Breast epithelium (tissue), 3 donors: ENCODE data around the gene CYCS.

Experiments
- POLR2AphosphoS5 ChIP-seq, 3 donors: sonication (generic); formaldehyde crosslinking; IDR thresholded peaks; one replicate each; pipeline ENCODE4 v1.6.1; 2017; ENCODE audit warnings: antibody characterized with exemption in 3 of 3
- TF ChIP-seq, protein P1 (sequence below), 3 donors: fragments of 450-650 bp; IDR thresholded peaks; one replicate each; pipeline ENCODE4 v1.5.1; 2016 to 2017; ENCODE audit warnings: antibody characterized with exemption in 3 of 3, mild to moderate bottlenecking in 3 of 3, moderate library complexity in 3 of 3

DNA sequence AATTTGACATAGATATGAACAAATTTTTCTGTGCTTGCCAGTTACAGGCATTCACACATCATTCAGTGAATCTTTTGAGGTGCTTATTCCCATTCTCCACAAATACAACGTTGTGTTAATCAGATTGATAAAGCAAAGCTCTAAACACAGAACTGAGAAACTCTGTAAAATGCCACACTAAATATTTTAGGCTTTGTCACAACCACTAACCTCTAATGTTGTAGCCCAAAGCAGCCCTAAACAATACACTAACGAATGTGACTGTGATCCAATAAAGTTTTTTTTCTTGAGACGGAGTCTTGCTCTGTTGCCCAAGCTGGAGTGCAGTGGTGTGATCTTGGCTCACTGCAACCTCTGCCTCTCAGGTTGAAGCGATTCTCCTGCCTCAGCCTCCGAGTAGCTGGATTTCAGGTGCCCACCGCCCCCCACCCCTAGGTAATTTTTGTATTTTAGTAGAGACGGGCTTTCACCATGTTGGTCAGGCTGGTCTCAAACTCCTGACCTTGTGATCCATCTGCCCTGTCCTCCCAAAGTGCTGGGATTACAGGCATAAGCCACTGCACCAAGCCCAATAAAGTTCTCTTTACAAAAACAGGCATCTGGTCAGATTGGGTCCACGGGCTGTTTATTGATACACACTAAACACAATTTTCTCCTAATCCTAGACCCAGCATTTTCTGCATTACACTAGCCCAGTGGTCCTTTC is 6.9 kb downstream of the CYCS start:
- TF ChIP-seq, protein P1, sequence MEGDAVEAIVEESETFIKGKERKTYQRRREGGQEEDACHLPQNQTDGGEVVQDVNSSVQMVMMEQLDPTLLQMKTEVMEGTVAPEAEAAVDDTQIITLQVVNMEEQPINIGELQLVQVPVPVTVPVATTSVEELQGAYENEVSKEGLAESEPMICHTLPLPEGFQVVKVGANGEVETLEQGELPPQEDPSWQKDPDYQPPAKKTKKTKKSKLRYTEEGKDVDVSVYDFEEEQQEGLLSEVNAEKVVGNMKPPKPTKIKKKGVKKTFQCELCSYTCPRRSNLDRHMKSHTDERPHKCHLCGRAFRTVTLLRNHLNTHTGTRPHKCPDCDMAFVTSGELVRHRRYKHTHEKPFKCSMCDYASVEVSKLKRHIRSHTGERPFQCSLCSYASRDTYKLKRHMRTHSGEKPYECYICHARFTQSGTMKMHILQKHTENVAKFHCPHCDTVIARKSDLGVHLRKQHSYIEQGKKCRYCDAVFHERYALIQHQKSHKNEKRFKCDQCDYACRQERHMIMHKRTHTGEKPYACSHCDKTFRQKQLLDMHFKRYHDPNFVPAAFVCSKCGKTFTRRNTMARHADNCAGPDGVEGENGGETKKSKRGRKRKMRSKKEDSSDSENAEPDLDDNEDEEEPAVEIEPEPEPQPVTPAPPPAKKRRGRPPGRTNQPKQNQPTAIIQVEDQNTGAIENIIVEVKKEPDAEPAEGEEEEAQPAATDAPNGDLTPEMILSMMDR (IDR thresholded peaks at IDR 0.05): no peak
- TF ChIP-seq POLR2AphosphoS5 (IDR thresholded peaks at IDR 0.05): no peak
